Measurements from ENCODE around the gene CCDC71. TPM values are rescaled to one million over a fixed set of nuclear protein-coding genes. Genes with fewer than 3 reads are reported as not detected.

CCDC71 gene
- polyA plus RNA-seq, 3 donors = 1.0 to 11.2 (median 1.2) TPM

DNA sequence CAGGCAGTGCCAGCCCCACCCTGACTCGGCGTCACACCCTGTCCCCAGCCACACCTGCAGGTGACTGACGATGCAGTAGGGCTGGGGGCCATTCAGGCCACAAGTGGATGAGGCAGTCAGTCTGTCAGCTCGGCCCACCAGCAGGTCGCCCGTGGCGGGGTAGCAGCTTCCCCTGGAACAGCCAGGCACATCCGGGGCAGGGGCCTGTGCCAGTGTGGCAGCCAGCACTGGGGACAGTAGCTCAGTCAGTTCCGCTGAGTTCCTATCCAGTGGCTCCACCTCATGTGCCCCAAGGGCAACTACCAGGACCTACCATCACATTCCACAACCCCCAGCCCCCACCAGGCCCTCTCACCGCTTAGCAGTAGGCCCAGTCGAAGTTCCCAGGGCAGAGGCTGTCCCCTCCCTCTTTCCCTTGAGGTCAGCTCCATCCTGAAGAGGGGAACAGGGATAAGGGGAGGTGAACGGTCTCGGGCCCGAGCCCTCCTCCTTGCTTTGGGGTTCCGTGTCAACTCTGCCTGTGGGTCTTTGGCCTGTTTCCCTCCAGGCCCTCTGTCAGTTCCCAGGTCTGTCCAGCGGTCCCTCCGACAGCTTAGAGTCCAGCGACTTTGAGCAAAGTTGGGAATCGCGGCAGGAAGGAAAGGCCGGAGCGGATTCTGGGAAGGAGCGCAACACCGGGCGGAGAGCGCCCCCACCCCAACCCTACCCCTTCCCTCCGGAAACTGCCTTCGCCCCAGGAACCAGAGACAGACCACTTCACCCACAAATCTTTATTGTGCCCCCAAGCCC, 33.5 kb downstream of the CCDC71 start, which contains the start of gene LAMB2:
TSS of gene LAMB2 (minus strand) at position 614 of the 789 bp plus-strand sequence. CDS start at position 431, 183 bp downstream.
- DNase-seq = peak; percentile 36 to 59 (median 45)
- no peaks in the 10 kb centered on the region for H3K79me2 ChIP-seq (ENCODE audit: insufficient read depth, low read length)
- no peaks in the 10 kb centered on the region for H3K9me3 ChIP-seq (replicated peaks in 1 of 2; ENCODE audit: control insufficient read depth in 1 of 2, insufficient read depth in 1 of 2, low read length in 2 of 2)
- Mint-ChIP-seq H3K9me3 (peaks cover 0 to 3% (median 0%) of the 10 kb centered on the region in 7 donors), H3K27me3 (ENCODE audit: low read depth in 3 of 3) (peaks cover 0 to 3% (median 2%) of the 10 kb centered on the region in 3 donors), H3K36me3 (peaks cover 0 to 2% of the 10 kb centered on the region in 2 donors), H3K27ac (peak within 1 kb of the TSS; percentile 12 to 79 (median 70)), H3K4me3 (peak within 1 kb of the TSS; percentile 82 to 92), H3K4me1 (peaks cover 29% of the 10 kb centered on the region)
- peak within 1 kb of the TSS; percentile 66 for H3K9ac ChIP-seq (ENCODE audit: insufficient read depth, low read length, poor library complexity, severe bottlenecking)
- TF ChIP-seq, protein P1, sequence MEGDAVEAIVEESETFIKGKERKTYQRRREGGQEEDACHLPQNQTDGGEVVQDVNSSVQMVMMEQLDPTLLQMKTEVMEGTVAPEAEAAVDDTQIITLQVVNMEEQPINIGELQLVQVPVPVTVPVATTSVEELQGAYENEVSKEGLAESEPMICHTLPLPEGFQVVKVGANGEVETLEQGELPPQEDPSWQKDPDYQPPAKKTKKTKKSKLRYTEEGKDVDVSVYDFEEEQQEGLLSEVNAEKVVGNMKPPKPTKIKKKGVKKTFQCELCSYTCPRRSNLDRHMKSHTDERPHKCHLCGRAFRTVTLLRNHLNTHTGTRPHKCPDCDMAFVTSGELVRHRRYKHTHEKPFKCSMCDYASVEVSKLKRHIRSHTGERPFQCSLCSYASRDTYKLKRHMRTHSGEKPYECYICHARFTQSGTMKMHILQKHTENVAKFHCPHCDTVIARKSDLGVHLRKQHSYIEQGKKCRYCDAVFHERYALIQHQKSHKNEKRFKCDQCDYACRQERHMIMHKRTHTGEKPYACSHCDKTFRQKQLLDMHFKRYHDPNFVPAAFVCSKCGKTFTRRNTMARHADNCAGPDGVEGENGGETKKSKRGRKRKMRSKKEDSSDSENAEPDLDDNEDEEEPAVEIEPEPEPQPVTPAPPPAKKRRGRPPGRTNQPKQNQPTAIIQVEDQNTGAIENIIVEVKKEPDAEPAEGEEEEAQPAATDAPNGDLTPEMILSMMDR (IDR thresholded peaks at IDR 0.05) = no peak
- peak within 1 kb of the TSS; percentile 87 for H2AFZ ChIP-seq (ENCODE audit: insufficient read depth, low read depth, low read length, poor library complexity, severe bottlenecking)
- H3K36me3 ChIP-seq (replicated peaks in 1 of 2; ENCODE audit: control insufficient read depth in 1 of 2, insufficient read depth in 2 of 2, low read length in 2 of 2) = no peaks in the 10 kb centered on the region
- H3K4me2 ChIP-seq (replicated peaks; ENCODE audit: extremely low read depth, low read length, poor library complexity, severe bottlenecking) = peak within 1 kb of the TSS; percentile 87
- no peaks in the 10 kb centered on the region for H4K20me1 ChIP-seq (ENCODE audit: insufficient read depth, low read length)
- H3K4me3 ChIP-seq (replicated peaks in 1 of 3; ENCODE audit: low read depth in 2 of 3, low read length in 3 of 3) = peak within 1 kb of the TSS; percentile 30 to 78 (median 58)
- H3K27ac ChIP-seq (ENCODE audit: low read depth in 1 of 2, low read length in 2 of 2) = peak within 1 kb of the TSS; percentile 4 to 54
- no peaks in the 10 kb centered on the region for H3K27me3 ChIP-seq (ENCODE audit: control insufficient read depth in 2 of 2, insufficient read depth in 2 of 2, low read length in 2 of 2)
- H3K4me1 ChIP-seq (ENCODE audit: control insufficient read depth in 1 of 2, insufficient read depth in 2 of 2, low read length in 2 of 2) = peaks cover 14 to 20% of the 10 kb centered on the region in 2 donors
- WGBS (ENCODE audit: insufficient coverage) = 14% methylated on average over 18 of the region's 28 CpGs
- intact Hi-C loops (cut with micrococcal nuclease) = loop anchor here in 1 of 2 donors (10.0 kb wide), 1 partner anchor 148 kb away; no protein-coding TSS in a partner anchor

DNA sequence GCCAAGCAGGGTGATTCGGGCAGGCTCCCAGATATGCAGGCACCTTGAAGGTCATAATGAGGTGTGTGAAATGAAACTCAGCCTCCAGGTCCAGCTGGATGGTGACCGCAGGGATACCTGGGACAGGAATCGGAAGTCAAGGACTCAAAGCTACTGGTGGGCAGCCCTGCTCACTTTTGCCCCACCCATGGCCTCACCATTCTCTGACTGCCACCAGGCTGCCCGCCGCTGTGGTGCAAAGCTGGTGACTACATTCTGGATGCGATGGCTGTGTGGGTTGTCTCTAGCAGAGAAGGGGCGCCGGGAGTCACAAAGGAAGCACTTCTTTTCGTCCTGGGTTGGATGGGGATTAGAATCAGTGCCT, 34.1 kb downstream of the CCDC71 start:
- Histone ChIP-seq H3K9me3 (replicated peaks in 1 of 2; ENCODE audit: control insufficient read depth in 1 of 2, insufficient read depth in 1 of 2, low read length in 2 of 2) (no peaks in the 10 kb centered on the region), H3K4me1 (ENCODE audit: control insufficient read depth in 1 of 2, insufficient read depth in 2 of 2, low read length in 2 of 2) (peaks cover 14 to 20% of the 10 kb centered on the region in 2 donors), H3K4me2 (replicated peaks; ENCODE audit: extremely low read depth, low read length, poor library complexity, severe bottlenecking) (peak overlapping the region; percentile 87), H3K27ac (ENCODE audit: low read depth in 1 of 2, low read length in 2 of 2) (peak overlapping the region in 1 of 2 donors; percentile 54), H3K27me3 (ENCODE audit: control insufficient read depth in 2 of 2, insufficient read depth in 2 of 2, low read length in 2 of 2) (no peaks in the 10 kb centered on the region), H3K4me3 (replicated peaks in 1 of 3; ENCODE audit: low read depth in 2 of 3, low read length in 3 of 3) (peak overlapping the region in 2 of 3 experiments; percentile 58 to 78), H3K36me3 (replicated peaks in 1 of 2; ENCODE audit: control insufficient read depth in 1 of 2, insufficient read depth in 2 of 2, low read length in 2 of 2) (no peaks in the 10 kb centered on the region), H3K79me2 (ENCODE audit: insufficient read depth, low read length) (no peaks in the 10 kb centered on the region), H2AFZ (ENCODE audit: insufficient read depth, low read depth, low read length, poor library complexity, severe bottlenecking) (peak overlapping the region; percentile 87), H3K9ac (ENCODE audit: insufficient read depth, low read length, poor library complexity, severe bottlenecking) (peak overlapping the region; percentile 66), H4K20me1 (ENCODE audit: insufficient read depth, low read length) (no peaks in the 10 kb centered on the region)
- peak overlapping the region; percentile 82 to 92 for H3K4me3 Mint-ChIP-seq
- intact Hi-C loops (cut with micrococcal nuclease) = loop anchor here in 1 of 2 donors (10.0 kb wide), 1 partner anchor 147 kb away; no protein-coding TSS in a partner anchor
- no peak for DNase-seq
- peaks cover 0 to 3% (median 0%) of the 10 kb centered on the region in 7 donors for H3K9me3 Mint-ChIP-seq
- 66% methylated on average over 5 of the region's 9 CpGs for WGBS (ENCODE audit: insufficient coverage)
- TF ChIP-seq, protein P1 (IDR thresholded peaks at IDR 0.05) = no peak
- H3K27ac Mint-ChIP-seq = peak overlapping the region in 1 of 7 donors; percentile 54
- H3K36me3 Mint-ChIP-seq = peaks cover 0 to 2% of the 10 kb centered on the region in 2 donors
- peaks cover 29% of the 10 kb centered on the region for H3K4me1 Mint-ChIP-seq
- H3K27me3 Mint-ChIP-seq (ENCODE audit: low read depth in 3 of 3) = peaks cover 0 to 3% (median 2%) of the 10 kb centered on the region in 3 donors

Measured in CD14-positive monocyte (primary cell).